HG02870 (cell line): ENCODE results near the gene INPP4B.

Experiments used
- ATAC-seq: cut with Tn5 transposase; IDR thresholded peaks from one replicate; pipeline ENCODE4 v1.9.1; 2021; ENCODE audit warnings: mild to moderate bottlenecking, moderate library complexity; ENCODE audit not compliant: unreplicated experiment

Gene INPP4B

DNA sequence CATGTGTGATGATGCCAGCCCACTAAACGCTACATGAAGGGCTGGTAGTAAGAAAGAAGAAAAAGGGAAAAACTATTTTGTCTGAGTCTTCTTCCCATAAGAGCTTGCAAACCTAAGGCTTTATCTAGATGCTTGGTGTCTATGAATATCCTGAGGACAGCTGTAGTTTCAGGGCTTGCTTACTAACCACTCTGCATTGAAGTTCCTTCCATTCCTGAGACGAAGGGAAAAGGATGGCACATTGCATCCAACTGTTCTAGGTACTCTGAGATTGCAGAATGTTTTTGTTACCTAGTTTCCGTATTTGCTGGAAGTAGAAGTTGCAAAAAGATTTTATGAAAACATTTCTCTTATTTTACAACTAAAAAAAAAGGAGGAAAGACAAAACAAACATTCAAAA is 665.1 kb downstream of the INPP4B start:
- ATAC-seq: no peak

GRCh38 chr4:142169216-142169615 is 676.9 kb downstream of the INPP4B start:
- ATAC-seq: no peak

GRCh38 chr4:142168181-142168580 is 677.9 kb downstream of the INPP4B start:
- ATAC-seq: no peak

DNA sequence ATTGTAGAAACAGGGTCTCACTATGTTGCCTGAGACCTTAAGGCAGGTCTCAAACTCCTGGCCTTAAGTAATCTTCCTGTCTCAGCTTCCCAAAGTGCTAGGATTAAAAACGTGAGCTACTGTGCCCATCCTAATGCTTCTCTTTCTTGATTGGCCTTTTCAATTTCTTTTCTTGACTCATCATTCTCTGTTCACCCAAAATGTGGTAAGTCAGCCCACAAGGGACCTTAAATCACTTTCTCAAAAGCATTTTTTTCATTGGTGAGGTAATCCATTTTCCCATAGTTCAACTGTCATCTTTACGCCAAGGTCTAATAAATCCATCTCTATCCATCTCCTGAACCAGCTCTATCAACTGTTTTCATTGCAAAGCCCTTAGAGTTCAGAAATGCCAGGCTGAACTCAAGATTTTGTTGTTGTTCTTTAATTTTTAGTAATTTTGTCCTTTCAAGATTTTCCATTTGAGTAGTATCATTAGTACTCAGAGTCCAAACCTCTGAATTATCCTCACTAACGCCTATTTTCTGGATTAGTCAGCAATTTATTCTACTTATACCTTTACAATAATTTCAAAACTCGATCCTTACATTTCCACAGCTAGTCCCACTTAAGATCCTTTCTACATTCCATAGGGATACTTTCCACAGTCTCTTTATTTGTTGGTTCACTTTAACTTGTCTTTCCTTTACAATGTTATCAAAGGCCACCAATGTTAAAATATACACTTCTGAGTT is 681.2 kb downstream of the INPP4B start:
- ATAC-seq: no peak

DNA sequence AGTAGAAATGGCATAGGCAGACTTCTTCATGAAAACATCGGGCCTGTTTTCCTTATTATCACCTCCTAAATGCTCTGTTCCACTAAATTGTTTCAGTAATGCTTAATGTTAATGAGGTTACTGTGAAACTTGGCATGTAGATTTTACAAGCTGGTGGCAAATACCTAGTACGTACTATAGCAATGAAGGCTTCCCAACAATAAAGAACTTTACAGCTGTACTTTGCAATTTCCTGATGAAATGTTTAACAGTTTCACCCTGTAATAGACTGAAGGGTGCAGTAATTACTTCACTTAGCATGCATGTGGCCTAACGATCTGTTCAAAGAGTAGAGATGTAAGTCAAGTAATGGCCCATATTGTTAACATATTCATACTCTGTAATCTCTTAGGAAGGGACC is 685.0 kb downstream of the INPP4B start:
- no peak for ATAC-seq

DNA sequence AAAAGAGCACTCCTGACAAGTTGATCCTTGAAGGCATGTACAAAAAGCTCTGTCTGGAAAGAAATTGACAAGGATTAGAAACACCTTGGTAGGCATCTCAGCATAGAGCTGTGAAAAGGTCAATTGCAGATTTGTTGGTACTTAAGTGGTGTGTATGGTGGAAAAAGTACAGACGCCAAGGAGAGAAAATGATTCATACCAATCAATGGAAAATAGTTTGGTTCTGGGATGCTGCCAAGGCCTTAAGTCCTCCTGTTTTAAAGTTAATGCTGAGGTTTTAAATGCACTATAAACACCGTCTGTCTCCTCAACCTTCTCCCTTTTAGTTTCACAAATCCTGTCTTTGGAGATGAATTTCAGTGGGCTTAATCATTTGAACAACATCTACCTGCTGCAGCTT is 685.6 kb downstream of the INPP4B start:
- no peak for ATAC-seq

- no peak for ATAC-seq
These were observed 687.1 kb downstream of the INPP4B start for GRCh38 chr4:142158980-142159379.

- no peak for ATAC-seq
These were observed 689.8 kb downstream of the INPP4B start for GRCh38 chr4:142156256-142156655.

GRCh38 chr4:142155347-142155746 is 690.8 kb downstream of the INPP4B start:
- no peak for ATAC-seq

- ATAC-seq: no peak
These were observed 695.6 kb downstream of the INPP4B start for GRCh38 chr4:142150483-142150882.

- no peak for ATAC-seq
These were observed 701.3 kb downstream of the INPP4B start for GRCh38 chr4:142144813-142145212.

- no peak for ATAC-seq
These were observed 703.6 kb downstream of the INPP4B start for GRCh38 chr4:142142366-142143054.

GRCh38 chr4:142141224-142141623 is 704.9 kb downstream of the INPP4B start:
- no peak for ATAC-seq

GRCh38 chr4:142130666-142131065 is 715.4 kb downstream of the INPP4B start:
- ATAC-seq: no peak

- ATAC-seq: no peak
These were observed 716.2 kb downstream of the INPP4B start for GRCh38 chr4:142129931-142130330.

DNA sequence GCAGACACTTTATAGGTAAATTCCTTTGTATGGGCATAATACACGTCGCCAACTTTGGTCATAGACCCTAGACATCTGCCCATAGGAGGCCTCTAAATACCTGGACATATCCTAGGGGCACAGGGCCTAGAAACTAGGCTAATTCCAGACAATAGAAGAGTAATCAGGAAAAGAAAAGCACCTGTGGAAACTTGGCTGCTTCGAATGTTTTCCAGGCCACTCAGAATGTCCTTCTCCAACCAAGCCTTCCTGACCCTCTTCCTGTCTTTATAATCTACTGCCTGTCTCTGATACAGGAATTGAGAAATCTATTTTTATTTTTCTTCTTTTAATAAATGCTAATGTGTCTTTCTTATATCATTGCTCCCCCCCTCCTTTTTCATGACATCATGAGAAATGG is 716.6 kb downstream of the INPP4B start:
- no peak for ATAC-seq

DNA sequence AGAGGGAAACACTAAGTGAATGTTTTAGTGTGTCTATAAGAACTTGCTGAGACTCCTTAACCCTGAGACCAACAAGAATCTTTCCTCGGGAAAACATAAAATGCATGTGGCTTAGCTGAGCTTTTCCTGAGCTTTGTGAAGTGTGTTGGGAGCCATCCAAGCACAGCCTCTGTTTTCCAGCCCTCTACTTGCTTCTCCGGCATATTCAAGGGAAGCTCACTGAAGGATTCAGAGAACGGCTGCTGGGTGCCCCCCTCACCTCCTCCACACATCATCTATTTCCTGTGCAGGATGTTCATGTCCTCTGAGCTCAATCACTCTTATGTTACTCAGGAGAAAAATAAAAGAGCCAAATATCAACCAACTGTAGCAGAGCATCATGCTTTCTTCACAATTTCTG is 717.6 kb downstream of the INPP4B start:
- ATAC-seq: no peak

- ATAC-seq: peak; percentile 71
These were observed 719.1 kb downstream of the INPP4B start for GRCh38 chr4:142126890-142127497.

- no peak for ATAC-seq
These were observed 721.2 kb downstream of the INPP4B start for GRCh38 chr4:142124874-142125273.

GRCh38 chr4:142121448-142122350 is 724.4 kb downstream of the INPP4B start:
- ATAC-seq: no peak

- no peak for ATAC-seq
These were observed 725.2 kb downstream of the INPP4B start for GRCh38 chr4:142120921-142121320.
